Brain microvascular endothelial cell (primary cell): ENCODE measurements around the gene RIBC1.

Experiments used
- DNase-seq: peaks from one replicate; pipeline ENCODE4 v3.0.0-alpha.2; 2020
- H3K27ac ChIP-seq: fragments of 250-450 bp; sonication (Bioruptor Pico); 2 replicates; pipeline ENCODE4 v1.5.1; 2020; ENCODE audit warnings: mild to moderate bottlenecking, moderate library complexity
- H3K27me3 ChIP-seq: fragments of 250-450 bp; sonication (Bioruptor Pico); replicated peaks from 2 replicates; pipeline ENCODE4 v1.5.1; 2020; ENCODE audit warnings: mild to moderate bottlenecking
- H3K36me3 ChIP-seq: fragments of 250-450 bp; sonication (Bioruptor Pico); replicated peaks from 2 replicates; pipeline ENCODE4 v1.5.1; 2020; ENCODE audit warnings: mild to moderate bottlenecking
- H3K4me3 ChIP-seq: 2 replicates; pipeline ENCODE4 v1.5.1; 2011; ENCODE audit warnings: low read depth, mild to moderate bottlenecking, control low read depth, low read length, moderate library complexity
- in situ Hi-C: cut with HindIII; loops from 2 replicates; pipeline ENCODE4 v1.10.0; 2017; ENCODE audit warnings: low sequenced_read_pairs, low pct_ligation_motif_present
- TF ChIP-seq, protein P1 (sequence below): IDR thresholded peaks from 2 replicates; pipeline ENCODE4 v1.5.1; 2011; ENCODE audit warnings: low read depth, mild to moderate bottlenecking, moderate library complexity, low read length, control low read depth, inconsistent platforms; ENCODE audit errors: missing control alignments

The RIBC1 gene

DNA sequence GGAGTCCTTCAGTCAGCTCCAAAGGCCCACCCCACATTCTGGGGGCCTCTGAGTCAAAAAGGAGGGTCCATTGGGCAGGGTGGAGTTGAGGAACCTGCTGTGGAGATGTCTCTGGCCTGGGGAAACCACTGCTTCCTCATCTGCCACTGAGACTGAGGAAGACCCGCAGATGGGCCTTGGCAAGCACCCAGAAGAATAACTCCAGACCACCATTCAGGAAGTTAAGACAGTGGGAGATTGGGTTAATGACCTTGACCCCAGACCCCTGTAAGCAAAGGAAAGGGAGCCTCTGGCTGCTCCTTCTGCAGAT lies 19.6 kb downstream of the RIBC1 start:
- in situ Hi-C loops, result no loop called here

DNA sequence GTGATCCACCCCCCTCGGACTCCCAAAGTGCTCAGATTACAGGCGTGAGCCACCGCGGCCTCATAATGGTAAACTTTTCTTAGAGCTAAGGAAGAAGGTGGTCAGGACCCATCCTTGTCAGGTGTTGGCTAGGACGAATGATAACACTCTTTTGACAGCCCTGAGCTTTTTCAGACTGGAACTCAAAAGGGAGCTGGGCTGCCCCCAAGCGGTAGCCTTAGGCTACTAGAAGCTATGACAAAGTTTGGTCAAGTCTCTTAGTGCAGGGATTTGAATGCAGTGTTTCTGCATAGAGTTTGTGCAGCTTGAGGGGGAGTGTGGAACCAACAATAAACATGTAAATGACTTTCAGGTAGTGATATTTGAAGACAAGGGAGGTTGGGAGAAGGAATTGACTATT lies 23.3 kb downstream of the RIBC1 start:
- H3K4me3 ChIP-seq, result no peak overlapping the region
- H3K27me3 ChIP-seq, result no peaks in the 10 kb centered on the region
- H3K27ac ChIP-seq, result no peak overlapping the region
- no peaks in the 10 kb centered on the region for H3K36me3 ChIP-seq
- TF ChIP-seq, protein P1, sequence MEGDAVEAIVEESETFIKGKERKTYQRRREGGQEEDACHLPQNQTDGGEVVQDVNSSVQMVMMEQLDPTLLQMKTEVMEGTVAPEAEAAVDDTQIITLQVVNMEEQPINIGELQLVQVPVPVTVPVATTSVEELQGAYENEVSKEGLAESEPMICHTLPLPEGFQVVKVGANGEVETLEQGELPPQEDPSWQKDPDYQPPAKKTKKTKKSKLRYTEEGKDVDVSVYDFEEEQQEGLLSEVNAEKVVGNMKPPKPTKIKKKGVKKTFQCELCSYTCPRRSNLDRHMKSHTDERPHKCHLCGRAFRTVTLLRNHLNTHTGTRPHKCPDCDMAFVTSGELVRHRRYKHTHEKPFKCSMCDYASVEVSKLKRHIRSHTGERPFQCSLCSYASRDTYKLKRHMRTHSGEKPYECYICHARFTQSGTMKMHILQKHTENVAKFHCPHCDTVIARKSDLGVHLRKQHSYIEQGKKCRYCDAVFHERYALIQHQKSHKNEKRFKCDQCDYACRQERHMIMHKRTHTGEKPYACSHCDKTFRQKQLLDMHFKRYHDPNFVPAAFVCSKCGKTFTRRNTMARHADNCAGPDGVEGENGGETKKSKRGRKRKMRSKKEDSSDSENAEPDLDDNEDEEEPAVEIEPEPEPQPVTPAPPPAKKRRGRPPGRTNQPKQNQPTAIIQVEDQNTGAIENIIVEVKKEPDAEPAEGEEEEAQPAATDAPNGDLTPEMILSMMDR, result peak; percentile 80
- in situ Hi-C loops, result no loop called here
- DNase-seq, result peak; percentile 38

More for the DNA sequence above, 19.6 kb downstream of the RIBC1 start:
- Histone ChIP-seq H3K27ac (no peak overlapping the region), H3K27me3 (no peaks in the 10 kb centered on the region), H3K4me3 (no peak overlapping the region), H3K36me3 (no peaks in the 10 kb centered on the region)
- DNase-seq, result no peak
- TF ChIP-seq, protein P1, result no peak

GRCh38 chrX:53447441-53447840 lies 24.8 kb downstream of the RIBC1 start:
- no peaks in the 10 kb centered on the region for H3K36me3 ChIP-seq
- H3K27ac ChIP-seq, result no peak overlapping the region
- in situ Hi-C loops, result no loop called here
- no peak for DNase-seq
- no peak overlapping the region for H3K4me3 ChIP-seq
- no peaks in the 10 kb centered on the region for H3K27me3 ChIP-seq
- TF ChIP-seq, protein P1, result no peak

- TF ChIP-seq, protein P1, result no peak
- no peak overlapping the region for H3K27ac ChIP-seq
- H3K36me3 ChIP-seq, result no peaks in the 10 kb centered on the region
- in situ Hi-C loops, result no loop called here
- no peak overlapping the region for H3K4me3 ChIP-seq
- no peaks in the 10 kb centered on the region for H3K27me3 ChIP-seq
- DNase-seq, result no peak
Measured at GRCh38 chrX:53449632-53450031, 27.0 kb downstream of the RIBC1 start.

DNA sequence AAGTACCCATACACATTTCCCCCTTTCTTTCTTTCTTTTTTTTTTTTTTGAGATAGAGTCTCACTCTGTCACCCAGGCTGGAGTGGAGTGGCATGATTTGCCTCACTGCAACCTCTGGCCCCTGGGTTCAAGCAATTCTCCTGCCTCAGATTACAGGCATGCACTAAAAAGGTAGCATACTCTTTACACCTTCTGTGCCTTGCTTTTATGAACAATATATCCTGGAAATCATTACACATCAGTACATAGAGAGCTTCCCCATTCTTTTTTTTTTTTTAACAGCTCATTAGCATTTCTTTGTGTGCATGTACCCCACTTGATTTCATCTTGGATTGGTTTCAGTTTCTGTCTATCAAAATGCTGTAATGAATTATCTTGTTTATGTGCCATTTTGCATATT lies 30.1 kb downstream of the RIBC1 start:
- in situ Hi-C loops, result no loop called here
- Histone ChIP-seq H3K36me3 (no peaks in the 10 kb centered on the region), H3K27me3 (no peaks in the 10 kb centered on the region), H3K27ac (no peak overlapping the region), H3K4me3 (no peak overlapping the region)
- no peak for DNase-seq
- TF ChIP-seq, protein P1, result no peak

DNA sequence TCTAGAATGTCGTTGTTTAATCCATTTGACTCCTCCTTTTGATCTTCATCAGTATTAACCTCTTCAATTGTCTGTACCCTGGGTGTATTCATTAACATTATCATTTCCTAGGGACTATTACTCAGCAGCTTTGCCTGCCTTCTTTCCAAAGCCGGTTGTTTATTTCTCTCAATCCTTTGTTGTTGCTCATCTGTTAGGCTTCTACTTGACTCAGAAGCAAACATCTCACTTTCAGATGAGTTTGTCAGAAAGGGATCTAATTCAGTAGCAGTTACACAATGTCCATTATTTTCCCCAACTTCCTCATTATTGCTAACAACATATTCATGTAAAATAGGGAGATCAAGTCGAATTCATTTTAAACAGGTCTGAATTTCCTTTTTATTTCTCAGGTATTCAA lies 33.6 kb downstream of the RIBC1 start:
- H3K27me3 ChIP-seq, result no peaks in the 10 kb centered on the region
- no peaks in the 10 kb centered on the region for H3K36me3 ChIP-seq
- no peak overlapping the region for H3K27ac ChIP-seq
- no peak overlapping the region for H3K4me3 ChIP-seq
- no peak for DNase-seq
- TF ChIP-seq, protein P1, result no peak
- in situ Hi-C loops, result no loop called here
